ENCODE results near the gene PARVG.

PARVG gene

DNA sequence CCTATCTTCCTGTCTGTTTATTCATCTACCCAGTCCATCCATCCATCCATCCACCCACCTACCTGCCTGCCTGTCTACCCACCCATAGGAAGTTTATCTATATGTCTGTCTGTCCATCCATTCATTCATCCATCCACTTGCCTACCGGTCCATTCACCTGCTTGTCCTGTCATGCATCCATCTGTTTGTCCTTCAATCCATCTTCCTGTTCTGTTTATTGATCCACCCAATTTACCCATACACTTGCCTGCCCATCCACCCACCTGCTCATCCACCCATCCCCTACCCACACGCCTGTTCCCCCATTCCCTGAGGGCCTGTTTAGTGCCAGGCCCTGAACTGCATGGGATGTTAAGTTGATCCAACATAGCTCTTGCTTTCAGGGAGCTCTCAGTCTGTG is 18.4 kb downstream of the PARVG start:
- H3K9ac ChIP-seq (ENCODE audit: insufficient read length) = no peak overlapping the region
- DNase-seq (ENCODE audit: low read depth, low spot score) = no peak
- no peak overlapping the region for H3K4me3 ChIP-seq
- no peaks in the 10 kb centered on the region for H3K9me3 ChIP-seq (ENCODE audit: low read depth, low read length)
- no peak overlapping the region for H3K27ac ChIP-seq
- no peak for TF ChIP-seq EZH2 (IDR thresholded peaks at IDR 0.05)
- TF ChIP-seq FOXP2 (optimal IDR thresholded peaks at IDR 0.05; ENCODE audit: control extremely low read depth, extremely low read length, insufficient read depth) = no peak
- TF ChIP-seq POLR2AphosphoS5 (IDR thresholded peaks at IDR 0.05; ENCODE audit: borderline replicate concordance, low read depth, low read length) = no peak
- H3K36me3 ChIP-seq (ENCODE audit: insufficient read depth, low read length) = no peaks in the 10 kb centered on the region

DNA sequence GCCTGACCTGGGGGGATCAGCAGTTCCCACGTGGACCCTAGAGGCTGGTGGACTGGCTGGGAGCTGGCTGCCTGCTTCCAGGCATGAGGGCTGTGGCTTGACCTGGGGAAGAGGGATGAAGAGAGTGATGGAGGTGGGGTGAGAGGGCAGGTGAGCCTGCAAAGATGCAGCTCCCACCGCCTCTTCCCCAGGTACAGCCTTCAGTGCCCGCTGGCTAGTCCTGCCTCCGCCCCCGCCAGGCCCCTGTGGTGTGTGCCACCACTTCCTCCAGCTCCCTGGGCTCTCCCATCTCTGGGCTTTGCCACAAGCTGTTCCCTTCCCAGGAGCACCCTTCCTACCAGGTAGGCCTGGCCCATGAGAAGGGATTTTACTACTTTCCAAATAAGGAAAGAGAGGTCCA is 19.1 kb downstream of the PARVG start:
- Histone ChIP-seq H3K27ac (no peak overlapping the region), H3K9me3 (ENCODE audit: low read depth, low read length) (no peaks in the 10 kb centered on the region), H3K9ac (ENCODE audit: insufficient read length) (no peak overlapping the region), H3K36me3 (ENCODE audit: insufficient read depth, low read length) (no peaks in the 10 kb centered on the region), H3K4me3 (no peak overlapping the region)
- no peak for DNase-seq (ENCODE audit: low read depth, low spot score)
- TF ChIP-seq POLR2AphosphoS5 (IDR thresholded peaks at IDR 0.05; ENCODE audit: borderline replicate concordance, low read depth, low read length) (no peak), EZH2 (IDR thresholded peaks at IDR 0.05) (no peak), FOXP2 (optimal IDR thresholded peaks at IDR 0.05; ENCODE audit: control extremely low read depth, extremely low read length, insufficient read depth) (no peak)

GRCh38 chr22:44200451-44200850 is 19.7 kb downstream of the PARVG start:
- no peak for DNase-seq (ENCODE audit: low read depth, low spot score)
- Histone ChIP-seq H3K9ac (ENCODE audit: insufficient read length) (no peak overlapping the region), H3K27ac (no peak overlapping the region)

GRCh38 chr22:44200855-44201550 is 20.3 kb downstream of the PARVG start:
- no peak for TF ChIP-seq EZH2 (IDR thresholded peaks at IDR 0.05)
- TF ChIP-seq POLR2AphosphoS5 (IDR thresholded peaks at IDR 0.05; ENCODE audit: borderline replicate concordance, low read depth, low read length) = no peak
- TF ChIP-seq FOXP2 (optimal IDR thresholded peaks at IDR 0.05; ENCODE audit: control extremely low read depth, extremely low read length, insufficient read depth) = no peak
- Histone ChIP-seq H3K4me3 (no peak overlapping the region), H3K9me3 (ENCODE audit: low read depth, low read length) (no peaks in the 10 kb centered on the region), H3K36me3 (ENCODE audit: insufficient read depth, low read length) (no peaks in the 10 kb centered on the region), H3K27ac (0 out of 2 replicates have a peak overlapping the region, but pooled peaks have one; percentile 42), H3K9ac (ENCODE audit: insufficient read length) (no peak overlapping the region)
- DNase-seq (ENCODE audit: low read depth, low spot score) = no peak

More at GRCh38 chr22:44200451-44200850, 19.7 kb downstream of the PARVG start:
- no peaks in the 10 kb centered on the region for H3K9me3 ChIP-seq (ENCODE audit: low read depth, low read length)
- H3K36me3 ChIP-seq (ENCODE audit: insufficient read depth, low read length) = no peaks in the 10 kb centered on the region
- TF ChIP-seq EZH2 (IDR thresholded peaks at IDR 0.05) (no peak), POLR2AphosphoS5 (IDR thresholded peaks at IDR 0.05; ENCODE audit: borderline replicate concordance, low read depth, low read length) (no peak), FOXP2 (optimal IDR thresholded peaks at IDR 0.05; ENCODE audit: control extremely low read depth, extremely low read length, insufficient read depth) (no peak)
- no peak overlapping the region for H3K4me3 ChIP-seq

GRCh38 chr22:44201665-44202064 is 20.9 kb downstream of the PARVG start:
- TF ChIP-seq EZH2 (IDR thresholded peaks at IDR 0.05) (no peak), POLR2AphosphoS5 (IDR thresholded peaks at IDR 0.05; ENCODE audit: borderline replicate concordance, low read depth, low read length) (no peak)
- DNase-seq (ENCODE audit: low read depth, low spot score) = no peak
- no peaks in the 10 kb centered on the region for H3K36me3 ChIP-seq (ENCODE audit: insufficient read depth, low read length)
- H3K9me3 ChIP-seq (ENCODE audit: low read depth, low read length) = no peaks in the 10 kb centered on the region
- no peak overlapping the region for H3K4me3 ChIP-seq
- H3K27ac ChIP-seq = peak overlapping the region; percentile 70
- no peak overlapping the region for H3K9ac ChIP-seq (ENCODE audit: insufficient read length)

- peak overlapping the region; percentile 70 for H3K27ac ChIP-seq
- H3K9ac ChIP-seq (ENCODE audit: insufficient read length) = no peak overlapping the region
- TF ChIP-seq POLR2AphosphoS5 (IDR thresholded peaks at IDR 0.05; ENCODE audit: borderline replicate concordance, low read depth, low read length) (no peak), EZH2 (IDR thresholded peaks at IDR 0.05) (no peak), FOXP2 (optimal IDR thresholded peaks at IDR 0.05; ENCODE audit: control extremely low read depth, extremely low read length, insufficient read depth) (no peak)
- peak; percentile 44 for DNase-seq (ENCODE audit: low read depth, low spot score)
- H3K36me3 ChIP-seq (ENCODE audit: insufficient read depth, low read length) = no peaks in the 10 kb centered on the region
- H3K9me3 ChIP-seq (ENCODE audit: low read depth, low read length) = no peaks in the 10 kb centered on the region
- peak overlapping the region; percentile 19; the same call in 1 of the 2 replicates for H3K4me3 ChIP-seq
Observed at GRCh38 chr22:44202261-44202789, 21.6 kb downstream of the PARVG start.

DNA sequence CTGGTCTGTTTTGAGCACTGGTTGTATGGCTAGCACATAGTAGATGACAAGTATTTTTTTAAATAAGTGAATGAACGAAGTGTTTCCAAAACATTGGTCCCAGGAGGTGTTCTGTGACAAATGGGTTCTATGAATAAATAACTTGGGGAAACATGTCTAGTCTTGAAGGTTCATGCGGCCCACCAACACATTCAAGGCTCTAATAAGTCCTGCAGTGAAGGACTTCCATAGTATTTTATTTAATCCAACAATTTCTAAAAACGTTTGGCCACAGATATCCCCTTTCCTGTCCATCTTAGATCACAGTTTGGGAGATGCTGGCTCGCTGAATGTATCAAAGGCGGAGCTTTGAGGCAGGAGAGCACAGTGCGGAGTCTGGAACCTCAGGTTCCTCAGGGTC is 22.5 kb downstream of the PARVG start:
- no peak overlapping the region for H3K9ac ChIP-seq (ENCODE audit: insufficient read length)
- H3K27ac ChIP-seq = no peak overlapping the region
- H3K9me3 ChIP-seq (ENCODE audit: low read depth, low read length) = no peaks in the 10 kb centered on the region
- no peak overlapping the region for H3K4me3 ChIP-seq
- no peak for DNase-seq (ENCODE audit: low read depth, low spot score)
- TF ChIP-seq POLR2AphosphoS5 (IDR thresholded peaks at IDR 0.05; ENCODE audit: borderline replicate concordance, low read depth, low read length) (no peak), EZH2 (IDR thresholded peaks at IDR 0.05) (no peak), FOXP2 (optimal IDR thresholded peaks at IDR 0.05; ENCODE audit: control extremely low read depth, extremely low read length, insufficient read depth) (no peak)
- no peaks in the 10 kb centered on the region for H3K36me3 ChIP-seq (ENCODE audit: insufficient read depth, low read length)

- TF ChIP-seq EZH2 (IDR thresholded peaks at IDR 0.05) (no peak), POLR2AphosphoS5 (IDR thresholded peaks at IDR 0.05; ENCODE audit: borderline replicate concordance, low read depth, low read length) (no peak), FOXP2 (optimal IDR thresholded peaks at IDR 0.05; ENCODE audit: control extremely low read depth, extremely low read length, insufficient read depth) (no peak)
- no peak overlapping the region for H3K9ac ChIP-seq (ENCODE audit: insufficient read length)
- H3K27ac ChIP-seq = no peak overlapping the region
- no peaks in the 10 kb centered on the region for H3K36me3 ChIP-seq (ENCODE audit: insufficient read depth, low read length)
- 0 out of 2 replicates have a peak, but pooled peaks cover 4% of the 10 kb centered on the region for H3K9me3 ChIP-seq (ENCODE audit: low read depth, low read length)
- no peak for DNase-seq (ENCODE audit: low read depth, low spot score)
- no peak overlapping the region for H3K4me3 ChIP-seq
Observed at GRCh38 chr22:44204739-44205515, 24.2 kb downstream of the PARVG start.

Measured in SK-N-MC (cell line).